D721Med (cell line): ENCODE data around the gene GDF10.

Source experiments
- DNase-seq: peaks from one replicate; pipeline ENCODE4 v3.0.0; 2011; ENCODE audit warnings: low spot score; ENCODE audit not compliant: insufficient read length
- FAIRE-seq: peaks from 2 replicates; lab custom pipeline; 2011; peaks lifted over from hg19 to GRCh38; lab: Jason Lieb, UNC
- TF ChIP-seq, protein P1 (sequence below): IDR thresholded peaks from 2 replicates; pipeline ENCODE4 v1.5.1; 2012; ENCODE audit warnings: mild to moderate bottlenecking, control low read depth; ENCODE audit not compliant: insufficient read depth; ENCODE audit errors: missing control alignments

GDF10 gene

DNA sequence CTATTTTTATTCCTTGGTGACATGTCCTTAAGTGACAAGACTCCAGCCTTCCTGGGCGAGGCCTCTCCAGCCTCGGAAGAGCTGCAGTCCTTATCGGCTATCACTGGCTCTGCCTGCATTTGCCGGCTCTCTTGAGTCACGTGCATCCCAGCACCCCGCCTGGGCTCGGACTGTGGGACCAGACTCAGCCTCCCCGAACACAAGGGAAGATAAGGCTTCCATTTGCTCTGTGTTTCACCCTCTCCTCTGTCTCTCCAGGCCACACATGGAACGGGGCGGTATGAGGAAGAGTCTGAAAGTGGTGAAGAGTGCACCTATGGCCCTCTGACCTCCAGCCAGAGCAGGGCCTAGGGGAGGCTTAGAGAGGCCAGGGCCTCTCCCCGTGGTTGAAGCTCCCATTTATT, 26.9 kb downstream of the GDF10 start:
- DNase-seq (no peak), FAIRE-seq (no peak)
- TF ChIP-seq, protein P1, sequence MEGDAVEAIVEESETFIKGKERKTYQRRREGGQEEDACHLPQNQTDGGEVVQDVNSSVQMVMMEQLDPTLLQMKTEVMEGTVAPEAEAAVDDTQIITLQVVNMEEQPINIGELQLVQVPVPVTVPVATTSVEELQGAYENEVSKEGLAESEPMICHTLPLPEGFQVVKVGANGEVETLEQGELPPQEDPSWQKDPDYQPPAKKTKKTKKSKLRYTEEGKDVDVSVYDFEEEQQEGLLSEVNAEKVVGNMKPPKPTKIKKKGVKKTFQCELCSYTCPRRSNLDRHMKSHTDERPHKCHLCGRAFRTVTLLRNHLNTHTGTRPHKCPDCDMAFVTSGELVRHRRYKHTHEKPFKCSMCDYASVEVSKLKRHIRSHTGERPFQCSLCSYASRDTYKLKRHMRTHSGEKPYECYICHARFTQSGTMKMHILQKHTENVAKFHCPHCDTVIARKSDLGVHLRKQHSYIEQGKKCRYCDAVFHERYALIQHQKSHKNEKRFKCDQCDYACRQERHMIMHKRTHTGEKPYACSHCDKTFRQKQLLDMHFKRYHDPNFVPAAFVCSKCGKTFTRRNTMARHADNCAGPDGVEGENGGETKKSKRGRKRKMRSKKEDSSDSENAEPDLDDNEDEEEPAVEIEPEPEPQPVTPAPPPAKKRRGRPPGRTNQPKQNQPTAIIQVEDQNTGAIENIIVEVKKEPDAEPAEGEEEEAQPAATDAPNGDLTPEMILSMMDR = no peak

DNA sequence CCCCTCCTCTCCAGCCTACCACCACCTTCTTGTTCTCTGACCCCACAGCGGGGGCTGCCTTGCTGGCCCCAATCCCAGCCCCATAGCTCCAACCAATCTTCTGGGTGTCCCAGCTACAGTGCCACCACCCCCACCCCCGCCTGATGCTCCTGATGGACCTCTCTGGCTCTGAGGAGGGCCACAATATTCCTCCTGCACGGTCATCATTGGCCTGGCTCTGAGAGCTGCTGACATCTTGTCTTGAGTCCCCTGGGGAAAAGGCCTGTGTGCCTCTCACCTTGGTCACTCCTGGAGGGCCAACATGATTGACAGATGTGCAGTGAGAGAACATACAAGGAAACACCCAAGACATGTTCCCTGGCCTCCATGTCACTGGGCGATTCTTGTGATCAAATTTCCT, 29.9 kb downstream of the GDF10 start:
- no peak for DNase-seq
- FAIRE-seq = no peak
- TF ChIP-seq, protein P1 = no peak

DNA sequence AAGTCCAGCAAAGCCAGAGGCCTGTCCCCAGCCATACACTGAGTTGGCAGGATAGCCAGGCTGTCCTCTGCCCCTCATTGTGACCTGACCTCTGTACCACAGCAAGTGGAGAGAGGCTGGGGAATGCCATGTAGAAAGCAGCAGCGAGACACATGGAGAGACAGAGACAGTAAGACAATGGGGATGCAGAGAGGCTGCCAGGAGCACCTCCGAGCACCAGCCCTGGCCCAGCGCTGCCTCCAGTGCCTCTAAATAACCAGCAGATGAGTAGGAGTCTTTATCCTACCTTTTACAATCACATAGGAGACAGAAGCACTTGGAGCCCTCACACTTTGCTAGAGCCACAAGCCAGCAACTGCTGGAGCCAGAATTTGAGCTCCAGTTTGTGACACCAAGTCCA, 30.4 kb downstream of the GDF10 start:
- DNase-seq (no peak), FAIRE-seq (no peak)
- TF ChIP-seq, protein P1 = no peak

DNA sequence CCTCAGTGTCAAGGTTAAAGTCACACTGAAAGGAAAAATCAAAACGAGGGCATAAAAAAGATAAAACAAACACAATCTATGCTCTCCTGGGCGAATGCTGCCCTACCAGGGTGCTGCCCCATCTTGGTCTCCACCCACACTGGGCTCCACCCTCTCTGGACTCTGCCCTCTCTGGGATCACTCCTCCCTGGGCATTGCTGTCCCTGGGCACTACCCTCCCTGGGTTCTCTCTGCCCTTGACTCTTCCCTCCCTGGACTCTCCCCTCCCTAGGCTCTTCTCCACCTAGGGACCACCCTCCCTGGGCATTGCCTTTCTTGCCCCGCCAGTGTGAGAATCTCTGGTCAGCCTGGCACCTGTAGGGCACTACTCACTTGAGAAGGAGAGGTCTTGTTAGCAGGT, 30.8 kb downstream of the GDF10 start:
- DNase-seq = no peak
- no peak for FAIRE-seq
- TF ChIP-seq, protein P1 = no peak

DNA sequence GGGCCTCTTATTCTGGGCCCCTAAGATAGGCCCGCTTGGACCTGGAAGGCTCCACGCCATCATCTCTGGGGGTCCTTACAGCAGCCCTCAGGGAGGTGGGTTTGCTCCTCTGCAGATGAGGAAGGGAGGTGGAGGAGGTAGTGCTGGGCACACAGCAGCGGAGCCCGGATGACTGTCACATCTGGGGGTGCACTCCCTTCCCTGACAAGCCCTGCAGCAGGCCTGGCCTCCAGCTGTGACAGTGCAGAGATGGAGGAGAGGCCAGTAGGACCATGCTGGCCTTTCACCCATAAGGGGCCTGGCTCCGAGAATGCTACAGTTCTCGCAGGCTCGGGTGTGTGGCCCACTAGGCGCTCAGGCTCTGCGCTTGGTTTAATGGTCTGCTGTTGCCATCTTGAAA, 31.5 kb downstream of the GDF10 start:
- no peak for FAIRE-seq
- TF ChIP-seq, protein P1 = no peak
- DNase-seq = no peak

DNA sequence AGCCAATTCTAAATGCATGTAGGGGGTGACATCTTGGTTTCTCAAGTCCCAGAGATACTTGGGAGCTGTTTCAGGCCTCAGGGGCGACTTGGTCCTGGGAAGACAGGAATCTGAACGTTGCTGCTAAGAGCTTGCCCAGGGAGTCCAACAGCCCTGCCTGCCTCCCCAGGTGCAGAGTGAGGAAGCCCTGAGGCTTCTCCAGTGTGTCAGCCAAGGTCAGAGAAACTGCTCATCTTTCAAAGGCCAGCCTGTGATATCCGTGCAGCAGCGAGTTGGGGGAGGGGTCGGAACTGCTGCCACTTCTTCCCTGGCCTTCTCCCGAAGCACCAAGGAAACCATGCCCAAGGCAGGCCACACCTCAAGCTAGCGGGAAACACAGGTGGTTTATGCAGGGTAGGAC, 32.0 kb downstream of the GDF10 start:
- FAIRE-seq (no peak), DNase-seq (no peak)
- TF ChIP-seq, protein P1 = no peak

DNA sequence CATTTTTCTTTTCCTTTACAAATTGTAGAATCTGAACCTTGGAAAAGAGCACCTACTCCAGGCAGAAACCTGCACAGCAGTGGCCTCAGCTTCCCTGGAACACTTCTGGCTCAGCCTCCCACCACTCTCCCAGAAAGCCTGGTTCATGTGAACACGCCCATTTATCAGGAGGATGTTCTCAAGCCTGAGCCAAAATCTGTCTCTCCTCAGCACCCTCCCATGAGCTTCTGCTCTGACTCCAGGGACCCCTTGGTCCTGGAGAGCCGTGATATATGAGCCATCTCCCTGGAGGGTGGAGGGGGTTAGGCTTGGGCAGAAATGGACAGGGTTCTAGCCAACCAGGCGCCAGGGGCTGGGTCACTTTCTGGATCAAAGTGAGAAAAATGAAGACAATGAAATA, 32.4 kb downstream of the GDF10 start:
- FAIRE-seq = no peak
- TF ChIP-seq, protein P1 = no peak
- DNase-seq = no peak
